ENCODE results near the gene VSTM5. TPM values are rescaled to one million over a fixed set of nuclear protein-coding genes. Genes with fewer than 3 reads are reported as not detected.

Gene VSTM5
- polyA plus RNA-seq, 4 donors = 1.5 to 2.2 TPM; not detected in 2

- no peaks in the 10 kb centered on the region for H3K9me3 ChIP-seq (ENCODE audit: control insufficient read depth in 2 of 2, insufficient read depth in 1 of 2, low read depth in 1 of 2, low read length in 1 of 2)
- H3K4me1 ChIP-seq (ENCODE audit: control insufficient read depth in 3 of 3, insufficient read depth in 2 of 3, low read depth in 1 of 3, low read length in 2 of 3) = peaks cover 0 to 2% (median 0%) of the 10 kb centered on the region in 3 donors
- 35 to 48% (median 35%) methylated on average over 2 of the region's 2 CpGs for WGBS, 3 donors
- H3K4me3 ChIP-seq (ENCODE audit: low read depth in 1 of 3, low read length in 3 of 3) = no peak overlapping the region
- no peak for FAIRE-seq
- no peak for DNase-seq
- no peaks in the 10 kb centered on the region for H3K36me3 ChIP-seq (ENCODE audit: control insufficient read depth in 3 of 3, insufficient read depth in 2 of 3, low read depth in 1 of 3, low read length in 3 of 3)
- no peak overlapping the region for H3K27ac ChIP-seq (ENCODE audit: low read depth in 1 of 3, low read length in 2 of 3)
- no peaks in the 10 kb centered on the region for H3K27me3 ChIP-seq (ENCODE audit: control insufficient read depth in 3 of 3, insufficient read depth in 3 of 3, low read length in 3 of 3)
Observed at GRCh38 chr11:93840180-93840579, 10.2 kb downstream of the VSTM5 start.

GRCh38 chr11:93838967-93839366 is 11.5 kb downstream of the VSTM5 start:
- 91 to 96% (median 92%) methylated on average over 8 of the region's 8 CpGs for WGBS, 3 donors
- no peak for FAIRE-seq
- H3K4me1 ChIP-seq (ENCODE audit: control insufficient read depth in 3 of 3, insufficient read depth in 2 of 3, low read depth in 1 of 3, low read length in 2 of 3) = peaks cover 0 to 4% (median 0%) of the 10 kb centered on the region in 3 donors
- H3K27me3 ChIP-seq (ENCODE audit: control insufficient read depth in 3 of 3, insufficient read depth in 3 of 3, low read length in 3 of 3) = no peaks in the 10 kb centered on the region
- H3K27ac ChIP-seq (ENCODE audit: low read depth in 1 of 3, low read length in 2 of 3) = no peak overlapping the region
- H3K36me3 ChIP-seq (ENCODE audit: control insufficient read depth in 3 of 3, insufficient read depth in 2 of 3, low read depth in 1 of 3, low read length in 3 of 3) = no peaks in the 10 kb centered on the region
- H3K9me3 ChIP-seq (ENCODE audit: control insufficient read depth in 2 of 2, insufficient read depth in 1 of 2, low read depth in 1 of 2, low read length in 1 of 2) = no peaks in the 10 kb centered on the region
- no peak overlapping the region for H3K4me3 ChIP-seq (ENCODE audit: low read depth in 1 of 3, low read length in 3 of 3)
- DNase-seq = no peak

- Histone ChIP-seq H3K36me3 (ENCODE audit: control insufficient read depth in 3 of 3, insufficient read depth in 2 of 3, low read depth in 1 of 3, low read length in 3 of 3) (no peaks in the 10 kb centered on the region), H3K4me1 (ENCODE audit: control insufficient read depth in 3 of 3, insufficient read depth in 2 of 3, low read depth in 1 of 3, low read length in 2 of 3) (peaks cover 0 to 7% (median 0%) of the 10 kb centered on the region in 3 donors), H3K4me3 (ENCODE audit: low read depth in 1 of 3, low read length in 3 of 3) (no peak overlapping the region), H3K9me3 (ENCODE audit: control insufficient read depth in 2 of 2, insufficient read depth in 1 of 2, low read depth in 1 of 2, low read length in 1 of 2) (no peaks in the 10 kb centered on the region), H3K27ac (ENCODE audit: low read depth in 1 of 3, low read length in 2 of 3) (no peak overlapping the region), H3K27me3 (ENCODE audit: control insufficient read depth in 3 of 3, insufficient read depth in 3 of 3, low read length in 3 of 3) (no peaks in the 10 kb centered on the region)
- DNase-seq (no peak), FAIRE-seq (no peak)
- 93 to 97% (median 93%) methylated on average over 1 of the region's 1 CpG for WGBS, 3 donors
Observed at GRCh38 chr11:93832780-93833179, 17.6 kb downstream of the VSTM5 start.

GRCh38 chr11:93831343-93832127 is 18.9 kb downstream of the VSTM5 start:
- Histone ChIP-seq H3K4me3 (ENCODE audit: low read depth in 1 of 3, low read length in 3 of 3) (no peak overlapping the region), H3K9me3 (ENCODE audit: control insufficient read depth in 2 of 2, insufficient read depth in 1 of 2, low read depth in 1 of 2, low read length in 1 of 2) (no peaks in the 10 kb centered on the region), H3K27me3 (ENCODE audit: control insufficient read depth in 3 of 3, insufficient read depth in 3 of 3, low read length in 3 of 3) (no peaks in the 10 kb centered on the region), H3K4me1 (ENCODE audit: control insufficient read depth in 3 of 3, insufficient read depth in 2 of 3, low read depth in 1 of 3, low read length in 2 of 3) (peaks cover 0 to 7% (median 0%) of the 10 kb centered on the region in 3 donors), H3K36me3 (ENCODE audit: control insufficient read depth in 3 of 3, insufficient read depth in 2 of 3, low read depth in 1 of 3, low read length in 3 of 3) (no peaks in the 10 kb centered on the region), H3K27ac (ENCODE audit: low read depth in 1 of 3, low read length in 2 of 3) (no peak overlapping the region)
- DNase-seq = peak in 1 of 2 donors; percentile 9
- FAIRE-seq = no peak
- 25 to 56% (median 31%) methylated on average over 3 of the region's 3 CpGs for WGBS, 3 donors

- no peaks in the 10 kb centered on the region for H3K27me3 ChIP-seq (ENCODE audit: control insufficient read depth in 3 of 3, insufficient read depth in 3 of 3, low read length in 3 of 3)
- H3K27ac ChIP-seq (ENCODE audit: low read depth in 1 of 3, low read length in 2 of 3) = no peak overlapping the region
- 77 to 86% (median 80%) methylated on average over 3 of the region's 3 CpGs for whole genome bisulfite sequencing, 3 donors
- no peak for FAIRE-seq
- peaks cover 0 to 7% (median 0%) of the 10 kb centered on the region in 3 donors for H3K4me1 ChIP-seq (ENCODE audit: control insufficient read depth in 3 of 3, insufficient read depth in 2 of 3, low read depth in 1 of 3, low read length in 2 of 3)
- no peaks in the 10 kb centered on the region for H3K9me3 ChIP-seq (ENCODE audit: control insufficient read depth in 2 of 2, insufficient read depth in 1 of 2, low read depth in 1 of 2, low read length in 1 of 2)
- no peak for DNase-seq
- H3K4me3 ChIP-seq (ENCODE audit: low read depth in 1 of 3, low read length in 3 of 3) = no peak overlapping the region
- H3K36me3 ChIP-seq (ENCODE audit: control insufficient read depth in 3 of 3, insufficient read depth in 2 of 3, low read depth in 1 of 3, low read length in 3 of 3) = no peaks in the 10 kb centered on the region
Observed at GRCh38 chr11:93829598-93829997, 20.8 kb downstream of the VSTM5 start.

- no peak for DNase-seq
- H3K36me3 ChIP-seq (ENCODE audit: control insufficient read depth in 3 of 3, insufficient read depth in 2 of 3, low read depth in 1 of 3, low read length in 3 of 3) = no peaks in the 10 kb centered on the region
- FAIRE-seq = no peak
- no peaks in the 10 kb centered on the region for H3K9me3 ChIP-seq (ENCODE audit: control insufficient read depth in 2 of 2, insufficient read depth in 1 of 2, low read depth in 1 of 2, low read length in 1 of 2)
- H3K27ac ChIP-seq (ENCODE audit: low read depth in 1 of 3, low read length in 2 of 3) = no peak overlapping the region
- H3K4me3 ChIP-seq (ENCODE audit: low read depth in 1 of 3, low read length in 3 of 3) = no peak overlapping the region
- 75 to 81% (median 81%) methylated on average over 1 of the region's 1 CpG for WGBS, 3 donors
- H3K27me3 ChIP-seq (ENCODE audit: control insufficient read depth in 3 of 3, insufficient read depth in 3 of 3, low read length in 3 of 3) = no peaks in the 10 kb centered on the region
- peaks cover 0 to 5% (median 0%) of the 10 kb centered on the region in 3 donors for H3K4me1 ChIP-seq (ENCODE audit: control insufficient read depth in 3 of 3, insufficient read depth in 2 of 3, low read depth in 1 of 3, low read length in 2 of 3)
Observed at GRCh38 chr11:93827363-93827762, 23.1 kb downstream of the VSTM5 start.

- WGBS, 3 donors = 95 to 97% (median 97%) methylated on average over 4 of the region's 4 CpGs
- no peak overlapping the region for H3K27ac ChIP-seq (ENCODE audit: low read depth in 1 of 3, low read length in 2 of 3)
- H3K4me3 ChIP-seq (ENCODE audit: low read depth in 1 of 3, low read length in 3 of 3) = no peak overlapping the region
- FAIRE-seq (no peak), DNase-seq (no peak)
- H3K27me3 ChIP-seq (ENCODE audit: control insufficient read depth in 3 of 3, insufficient read depth in 3 of 3, low read length in 3 of 3) = no peaks in the 10 kb centered on the region
- peaks cover 0 to 12% (median 0%) of the 10 kb centered on the region in 3 donors for H3K36me3 ChIP-seq (ENCODE audit: control insufficient read depth in 3 of 3, insufficient read depth in 2 of 3, low read depth in 1 of 3, low read length in 3 of 3)
- peaks cover 0 to 16% (median 0%) of the 10 kb centered on the region in 3 donors for H3K4me1 ChIP-seq (ENCODE audit: control insufficient read depth in 3 of 3, insufficient read depth in 2 of 3, low read depth in 1 of 3, low read length in 2 of 3)
- H3K9me3 ChIP-seq (ENCODE audit: control insufficient read depth in 2 of 2, insufficient read depth in 1 of 2, low read depth in 1 of 2, low read length in 1 of 2) = no peaks in the 10 kb centered on the region
Observed at GRCh38 chr11:93823210-93823609, 27.2 kb downstream of the VSTM5 start.

- no peak overlapping the region for H3K27ac ChIP-seq (ENCODE audit: low read depth in 1 of 3, low read length in 2 of 3)
- peaks cover 0 to 16% (median 0%) of the 10 kb centered on the region in 3 donors for H3K4me1 ChIP-seq (ENCODE audit: control insufficient read depth in 3 of 3, insufficient read depth in 2 of 3, low read depth in 1 of 3, low read length in 2 of 3)
- peaks cover 0 to 12% (median 0%) of the 10 kb centered on the region in 3 donors for H3K36me3 ChIP-seq (ENCODE audit: control insufficient read depth in 3 of 3, insufficient read depth in 2 of 3, low read depth in 1 of 3, low read length in 3 of 3)
- DNase-seq (no peak), FAIRE-seq (no peak)
- H3K9me3 ChIP-seq (ENCODE audit: control insufficient read depth in 2 of 2, insufficient read depth in 1 of 2, low read depth in 1 of 2, low read length in 1 of 2) = no peaks in the 10 kb centered on the region
- H3K4me3 ChIP-seq (ENCODE audit: low read depth in 1 of 3, low read length in 3 of 3) = no peak overlapping the region
- H3K27me3 ChIP-seq (ENCODE audit: control insufficient read depth in 3 of 3, insufficient read depth in 3 of 3, low read length in 3 of 3) = no peaks in the 10 kb centered on the region
- WGBS, 3 donors = 84 to 89% (median 86%) methylated on average over 5 of the region's 5 CpGs
Observed at GRCh38 chr11:93822359-93822758, 28.1 kb downstream of the VSTM5 start.

Data from small intestine (tissue), 7 donors.